ENCODE data around the gene TRANK1.
A peak's percentile ranks its signal among the peaks of the same experiment; 100 is the strongest.
"Not testable (repeated sequence)": the region's sequence is repeated elsewhere in the genome, so short reads cannot be mapped to it uniquely, and the experiment has no call there.

The TRANK1 gene

DNA sequence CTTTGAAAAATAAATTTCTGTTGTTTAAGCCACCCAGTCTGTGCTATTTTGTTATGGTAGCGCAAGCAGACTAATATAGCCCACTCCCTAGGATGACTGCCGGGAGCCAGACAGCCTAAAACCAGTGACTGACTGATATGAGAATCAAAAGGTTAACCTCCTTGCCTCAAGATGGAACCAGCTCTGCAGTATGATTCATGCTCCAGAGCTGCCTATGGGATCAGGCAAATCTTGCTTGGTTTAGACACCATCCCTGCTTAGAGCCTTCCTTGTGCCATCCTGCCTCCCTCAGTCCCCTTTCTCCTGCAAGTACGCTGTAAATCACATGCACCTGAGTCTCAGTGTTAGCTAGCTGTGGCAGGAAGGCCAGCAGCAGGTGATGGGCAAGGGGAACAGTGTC, 39.3 kb downstream of the TRANK1 start:
- in situ Hi-C loops (cut with HindIII; ENCODE audit: low pct_unique_long_range_greater_than_20kb, low sequenced_read_pairs): no loop called here
- DNase-seq (ENCODE audit: low read depth in 1 of 2, low spot score in 1 of 2): no peak
- TF ChIP-seq JUND (IDR thresholded peaks at IDR 0.05; ENCODE audit: low read depth): no peak

DNA sequence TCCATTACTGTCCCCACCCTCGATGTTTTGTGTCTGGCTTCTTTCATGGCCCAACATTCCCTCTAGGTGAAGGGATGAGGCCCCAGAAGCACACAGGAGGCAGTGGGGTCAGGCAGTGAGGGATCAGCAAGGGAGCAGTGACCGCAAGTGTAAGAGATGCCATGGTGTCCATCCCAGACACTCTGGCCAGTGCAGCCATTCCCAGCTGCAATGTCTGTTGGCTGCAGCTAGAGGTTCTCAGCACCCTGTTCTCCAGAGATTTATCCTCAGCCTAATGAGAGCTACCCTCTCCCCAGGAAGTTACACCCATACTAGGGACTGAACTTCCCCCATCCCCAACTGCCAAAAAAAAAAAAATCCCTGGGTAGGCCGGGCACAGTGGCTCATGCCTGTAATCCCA, 40.2 kb downstream of the TRANK1 start:
- no peak for TF ChIP-seq JUND (IDR thresholded peaks at IDR 0.05; ENCODE audit: low read depth)
- in situ Hi-C loops (cut with HindIII; ENCODE audit: low pct_unique_long_range_greater_than_20kb, low sequenced_read_pairs): no loop called here
- DNase-seq (ENCODE audit: low read depth in 1 of 2, low spot score in 1 of 2): peak; percentile 56 to 76

DNA sequence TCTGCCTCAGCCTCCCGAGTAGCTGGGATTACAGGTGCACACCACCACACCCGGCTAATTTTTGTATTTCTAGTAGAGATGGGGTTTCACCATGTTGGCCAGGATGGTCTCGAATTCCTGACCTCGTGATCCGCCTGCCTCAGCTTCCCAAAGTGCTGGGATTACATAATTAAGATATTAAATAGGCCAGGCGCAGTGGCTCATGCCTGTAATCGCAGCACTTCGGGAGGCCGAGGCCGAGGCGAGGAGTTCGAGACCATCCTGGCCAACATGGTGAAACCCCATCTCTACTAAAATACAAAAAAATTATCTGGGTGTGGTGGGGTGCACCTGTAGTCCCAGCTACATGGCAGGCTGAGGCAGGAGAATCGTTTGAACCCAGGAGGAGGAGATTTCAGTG, 40.8 kb downstream of the TRANK1 start:
- in situ Hi-C loops (cut with HindIII; ENCODE audit: low pct_unique_long_range_greater_than_20kb, low sequenced_read_pairs); DNase-seq (ENCODE audit: low read depth in 1 of 2, low spot score in 1 of 2): not testable (repeated sequence)

DNA sequence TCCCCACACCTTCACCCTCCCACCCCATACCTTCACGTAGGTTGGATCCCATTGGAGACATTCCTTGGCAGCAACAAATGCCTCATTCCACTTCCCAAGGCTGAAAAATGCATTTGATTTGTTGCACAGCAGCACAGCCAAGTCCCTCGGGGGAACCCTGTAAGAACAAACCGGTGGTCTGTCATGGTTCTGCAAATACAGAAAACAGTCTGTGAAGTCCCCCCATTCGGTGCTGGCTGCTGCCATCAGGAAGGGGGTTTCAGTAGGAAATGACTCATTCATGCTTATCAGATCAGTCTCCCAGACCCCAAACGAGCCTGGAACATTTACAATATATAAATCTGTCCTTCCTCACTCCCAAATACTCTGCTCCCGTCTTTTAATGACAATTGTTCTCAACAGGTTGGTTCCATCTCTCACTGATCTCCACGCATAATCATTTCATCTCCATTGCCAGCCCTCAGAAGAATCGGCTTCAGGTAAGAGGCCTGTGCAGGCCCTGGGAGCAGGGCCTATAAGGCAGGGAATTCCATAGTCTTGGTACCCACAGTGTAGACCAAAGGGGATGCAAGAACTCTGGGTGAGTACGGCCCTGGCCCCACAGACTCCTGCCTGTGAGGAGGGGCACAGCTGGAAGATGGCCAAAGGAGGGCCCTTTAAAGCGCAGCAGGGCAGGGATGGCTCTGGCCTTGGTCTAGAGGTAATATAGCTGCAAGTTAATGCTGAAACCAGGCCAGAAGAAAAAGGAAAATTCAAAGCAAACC, 41.6 kb downstream of the TRANK1 start:
- in situ Hi-C loops (cut with HindIII; ENCODE audit: low pct_unique_long_range_greater_than_20kb, low sequenced_read_pairs): no loop called here
- TF ChIP-seq JUND (IDR thresholded peaks at IDR 0.05; ENCODE audit: low read depth): no peak
- DNase-seq (ENCODE audit: low read depth in 1 of 2, low spot score in 1 of 2): no peak

DNA sequence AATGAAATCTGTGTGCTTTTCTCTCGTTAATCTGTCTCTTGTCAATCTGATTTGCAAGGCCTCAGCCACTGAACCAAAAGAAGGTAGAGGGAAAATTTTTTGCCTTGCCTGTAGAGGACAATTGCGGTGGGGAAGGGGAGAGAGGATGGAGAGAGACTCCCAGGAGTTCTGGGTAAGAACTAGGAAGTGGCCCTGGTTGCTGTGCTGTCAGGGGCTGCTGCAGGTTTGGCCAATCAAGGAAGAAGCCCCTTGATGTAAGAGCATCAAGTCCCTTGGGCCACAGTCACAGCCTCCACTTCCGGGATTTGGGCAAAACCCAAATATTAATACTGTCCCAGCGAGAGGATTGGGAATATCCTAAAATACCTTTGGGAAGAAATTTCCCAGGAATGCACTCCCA, 43.3 kb downstream of the TRANK1 start:
- in situ Hi-C loops (cut with HindIII; ENCODE audit: low pct_unique_long_range_greater_than_20kb, low sequenced_read_pairs): no loop called here
- no peak for DNase-seq (ENCODE audit: low read depth in 1 of 2, low spot score in 1 of 2)
- no peak for TF ChIP-seq JUND (IDR thresholded peaks at IDR 0.05; ENCODE audit: low read depth)

DNA sequence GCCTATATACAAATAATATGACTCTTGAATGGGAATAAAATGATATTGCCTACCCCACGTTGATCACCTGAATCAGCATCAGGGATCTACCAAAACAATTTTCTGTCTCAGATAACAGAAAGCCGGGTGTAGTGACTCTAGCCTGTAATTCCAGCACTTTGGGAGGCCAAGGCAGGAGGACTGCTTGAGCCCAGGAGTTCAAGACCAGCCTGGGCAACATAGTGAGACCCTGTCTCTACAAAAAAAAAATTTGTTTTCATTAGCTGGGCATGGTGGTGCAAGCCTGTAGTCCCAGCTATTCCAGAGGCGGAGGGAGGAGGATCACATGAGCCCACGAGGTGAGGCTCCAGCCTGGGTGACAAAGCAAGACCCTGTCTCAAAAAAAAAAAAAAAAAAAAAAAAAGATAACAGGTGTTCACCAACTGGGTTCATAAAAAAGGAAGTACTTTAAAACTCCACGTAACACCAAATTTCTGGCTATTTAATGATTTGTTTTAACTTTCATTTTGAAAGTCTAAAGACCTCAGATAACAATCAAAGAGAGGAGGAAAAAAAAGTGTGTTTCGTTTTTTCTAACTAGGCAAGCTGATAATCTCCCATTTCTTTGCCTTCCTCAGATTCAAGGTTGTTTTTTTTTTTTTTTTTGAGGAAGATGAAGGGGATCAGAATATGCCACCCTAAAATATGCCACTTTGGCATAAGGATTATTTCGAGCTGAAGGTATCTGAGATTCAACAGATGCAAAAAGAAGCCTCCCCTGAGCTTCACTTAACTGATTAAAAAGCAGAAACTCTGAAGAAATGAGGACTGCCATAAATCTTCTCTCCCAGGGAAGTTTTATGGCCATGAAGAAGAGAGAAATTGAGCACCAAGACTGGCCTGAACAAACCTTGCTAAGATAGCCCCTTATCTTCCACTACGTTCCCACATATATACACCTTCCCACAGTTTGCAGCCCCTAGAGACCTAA, 44.1 kb downstream of the TRANK1 start:
- TF ChIP-seq JUND (IDR thresholded peaks at IDR 0.05; ENCODE audit: low read depth): no peak
- DNase-seq (ENCODE audit: low read depth in 1 of 2, low spot score in 1 of 2): no peak
- in situ Hi-C loops (cut with HindIII; ENCODE audit: low pct_unique_long_range_greater_than_20kb, low sequenced_read_pairs): no loop called here

DNA sequence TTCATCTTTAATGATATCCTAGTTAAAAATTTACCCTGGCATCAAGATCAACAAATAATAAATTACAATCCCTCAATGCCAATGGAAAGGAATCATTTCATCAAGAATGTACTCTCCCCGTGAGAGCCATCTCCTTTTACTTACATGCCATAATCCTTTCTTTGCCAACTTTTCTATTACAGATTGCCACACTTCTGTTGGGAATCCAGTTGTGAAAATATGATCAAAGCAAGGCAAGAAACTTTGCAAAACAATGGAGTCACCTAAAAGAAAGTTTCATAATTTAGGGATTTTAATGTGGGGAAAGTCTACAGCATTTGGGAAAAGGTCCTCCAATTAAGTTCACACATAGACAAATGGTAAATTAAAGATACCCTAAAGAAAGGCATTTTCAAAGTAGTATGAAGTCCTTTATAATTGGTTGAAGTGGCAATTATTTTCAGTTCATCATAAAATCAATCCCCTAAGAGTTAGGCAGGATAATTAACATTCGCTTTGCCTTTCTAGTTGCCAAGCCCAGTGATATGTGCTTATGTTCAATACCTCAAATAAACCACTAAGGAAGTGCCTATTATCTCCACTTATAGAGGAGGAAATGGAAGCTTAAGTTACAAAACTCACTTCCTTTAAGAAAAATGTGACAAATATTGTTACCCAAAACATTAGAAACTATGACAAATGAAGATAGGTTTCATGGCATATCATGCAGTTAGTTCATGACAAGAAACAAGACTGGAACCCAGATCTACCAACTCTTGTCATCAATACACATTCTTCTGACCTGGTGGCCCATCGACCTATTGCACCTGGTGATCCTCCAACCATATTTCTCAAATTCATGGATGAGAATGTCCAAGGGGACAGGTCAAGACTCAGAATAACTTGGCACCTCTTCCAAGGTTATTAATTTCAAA, 49.1 kb downstream of the TRANK1 start:
- in situ Hi-C loops (cut with HindIII; ENCODE audit: low pct_unique_long_range_greater_than_20kb, low sequenced_read_pairs): no loop called here
- no peak for TF ChIP-seq JUND (IDR thresholded peaks at IDR 0.05; ENCODE audit: low read depth)
- no peak for DNase-seq (ENCODE audit: low read depth in 1 of 2, low spot score in 1 of 2)

DNA sequence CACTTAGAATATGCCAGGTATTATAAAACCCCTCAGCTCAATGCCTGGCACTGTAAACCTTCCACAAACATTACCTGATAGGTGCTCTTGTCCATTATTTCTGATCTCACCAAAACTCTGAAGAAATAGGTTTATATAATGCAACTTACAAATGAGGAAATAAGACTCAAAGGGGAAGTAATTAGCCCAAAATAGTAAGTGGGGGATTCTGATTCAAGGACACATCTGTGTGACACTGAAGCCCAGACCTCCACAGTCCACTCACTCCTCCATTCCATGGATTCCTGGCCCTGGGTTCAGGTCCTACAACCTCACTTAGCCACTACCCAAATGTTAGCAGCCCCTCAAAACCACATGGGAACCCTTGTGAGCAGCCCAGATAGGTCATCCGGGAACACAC, 49.9 kb downstream of the TRANK1 start:
- TF ChIP-seq JUND (IDR thresholded peaks at IDR 0.05; ENCODE audit: low read depth): no peak
- in situ Hi-C loops (cut with HindIII; ENCODE audit: low pct_unique_long_range_greater_than_20kb, low sequenced_read_pairs): no loop called here
- no peak for DNase-seq (ENCODE audit: low read depth in 1 of 2, low spot score in 1 of 2)

DNA sequence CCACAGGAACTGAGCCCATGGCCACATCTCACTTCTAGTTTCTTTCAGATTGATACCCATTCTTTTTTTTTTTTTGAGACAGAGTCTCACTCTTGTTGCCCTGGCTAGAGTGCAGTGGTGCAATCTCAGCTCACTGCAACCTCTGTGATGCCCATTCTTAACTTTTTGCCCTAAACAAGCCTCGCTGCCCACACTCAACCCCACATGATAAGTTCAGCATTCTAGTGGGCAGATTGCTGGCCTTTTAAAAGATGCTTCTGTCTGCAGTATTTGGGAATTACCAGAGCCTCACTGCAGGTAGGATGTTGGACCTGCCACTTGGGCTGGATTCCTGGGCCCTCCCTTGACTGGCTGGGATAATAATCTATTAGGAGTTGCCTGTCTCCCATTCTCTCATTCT, 51.0 kb downstream of the TRANK1 start:
- TF ChIP-seq JUND (IDR thresholded peaks at IDR 0.05; ENCODE audit: low read depth): no peak
- in situ Hi-C loops (cut with HindIII; ENCODE audit: low pct_unique_long_range_greater_than_20kb, low sequenced_read_pairs): no loop called here
- DNase-seq (ENCODE audit: low read depth in 1 of 2, low spot score in 1 of 2): no peak

DNA sequence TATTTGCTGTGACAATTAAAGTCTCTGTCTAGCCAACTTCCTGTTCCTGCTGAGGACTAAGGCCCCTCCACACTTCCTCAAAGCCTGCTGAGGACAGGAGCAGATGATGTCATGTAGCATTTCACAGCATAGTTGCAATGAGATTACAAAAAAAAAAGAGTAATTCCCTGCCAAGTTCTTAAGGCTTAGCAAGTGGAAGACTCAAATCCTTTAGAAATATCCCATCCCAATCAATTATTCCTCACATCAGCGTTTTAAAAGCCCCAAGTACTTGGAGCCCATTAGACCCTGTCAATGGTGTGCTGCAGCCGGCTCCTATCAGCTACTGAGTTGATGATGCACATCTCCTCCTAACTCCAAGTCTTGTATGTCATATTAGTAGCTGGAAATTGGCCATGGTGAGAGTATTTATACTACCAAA, 51.7 kb downstream of the TRANK1 start:
- in situ Hi-C loops (cut with HindIII; ENCODE audit: low pct_unique_long_range_greater_than_20kb, low sequenced_read_pairs): no loop called here
- no peak for DNase-seq (ENCODE audit: low read depth in 1 of 2, low spot score in 1 of 2)

DNA sequence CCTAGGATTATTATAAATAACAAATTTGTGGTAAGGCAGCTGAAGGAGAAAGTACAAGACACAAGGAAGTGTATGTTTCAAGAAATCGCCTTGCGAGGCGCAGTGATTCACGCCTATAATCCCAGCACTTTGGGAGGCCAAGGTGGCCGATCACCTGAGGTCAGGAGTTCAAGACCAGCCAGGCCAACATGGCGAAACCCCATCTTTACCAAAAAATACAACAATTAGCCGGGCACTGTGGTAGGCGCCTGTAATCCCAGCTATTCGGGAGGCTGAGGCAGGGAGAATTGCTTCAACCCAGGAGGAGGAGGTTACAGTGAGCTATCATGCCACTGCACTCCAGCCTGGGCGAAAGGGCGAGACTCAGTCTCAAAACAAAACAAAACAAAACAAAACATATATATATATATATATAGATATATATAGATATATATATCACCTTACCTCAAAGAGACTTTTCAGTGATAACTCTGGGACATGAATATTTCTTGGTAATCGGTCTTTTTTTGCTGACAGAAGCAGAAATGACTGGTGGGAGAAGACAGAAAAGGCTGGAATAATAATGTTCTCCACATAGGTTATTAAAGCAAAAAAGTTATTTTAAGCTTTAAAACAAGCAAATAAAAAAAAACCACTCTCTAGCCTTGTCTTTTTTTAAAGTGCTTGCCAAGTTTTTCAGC, 52.3 kb downstream of the TRANK1 start:
- no peak for DNase-seq (ENCODE audit: low read depth in 1 of 2, low spot score in 1 of 2)
- in situ Hi-C loops (cut with HindIII; ENCODE audit: low pct_unique_long_range_greater_than_20kb, low sequenced_read_pairs): no loop called here
- TF ChIP-seq JUND (IDR thresholded peaks at IDR 0.05; ENCODE audit: low read depth): no peak

More for the DNA sequence above, 51.7 kb downstream of the TRANK1 start:
- no peak for TF ChIP-seq JUND (IDR thresholded peaks at IDR 0.05; ENCODE audit: low read depth)

DNA sequence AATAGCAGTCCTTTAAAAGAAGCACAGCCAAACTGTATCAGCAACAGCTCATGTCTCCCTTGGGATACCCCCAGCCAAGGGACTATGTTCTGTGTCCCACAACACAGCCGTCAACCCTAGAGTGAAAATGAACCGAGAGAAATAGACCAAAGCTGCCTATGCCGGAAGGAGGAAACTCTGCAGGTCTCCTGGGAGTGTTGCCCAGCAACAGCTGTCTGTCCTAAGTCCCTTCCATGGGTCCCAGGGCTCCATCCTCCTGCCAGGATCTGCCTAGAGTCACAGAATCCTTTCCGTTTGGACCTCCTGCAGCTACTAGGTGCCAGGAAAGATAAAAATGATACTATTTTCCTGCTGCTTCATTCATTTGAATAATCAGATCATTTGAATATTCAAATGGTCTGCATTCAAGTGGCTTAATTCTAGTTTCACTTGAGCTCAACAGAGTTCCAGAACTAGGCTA, 53.1 kb downstream of the TRANK1 start:
- no peak for TF ChIP-seq JUND (IDR thresholded peaks at IDR 0.05; ENCODE audit: low read depth)
- in situ Hi-C loops (cut with HindIII; ENCODE audit: low pct_unique_long_range_greater_than_20kb, low sequenced_read_pairs): no loop called here
- no peak for DNase-seq (ENCODE audit: low read depth in 1 of 2, low spot score in 1 of 2)

DNA sequence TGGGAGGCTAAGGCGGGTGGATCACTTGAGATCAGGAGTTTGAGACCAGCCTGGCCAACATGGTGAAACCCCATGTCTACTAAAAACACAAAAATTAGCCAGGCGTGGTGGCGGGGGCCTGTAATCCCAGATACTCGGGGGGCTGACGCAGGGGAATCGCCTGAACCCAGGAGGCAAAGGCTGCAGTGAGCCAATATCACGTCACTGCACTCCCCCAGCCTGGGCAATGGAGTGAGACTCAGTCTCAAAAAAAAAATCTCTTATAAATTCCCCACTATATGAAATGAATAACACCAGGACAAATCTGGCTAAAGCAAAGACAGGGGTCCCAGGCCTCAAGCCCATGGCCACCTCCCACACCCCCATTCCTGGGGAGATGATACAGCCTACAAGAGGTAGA, 53.8 kb downstream of the TRANK1 start:
- in situ Hi-C loops (cut with HindIII; ENCODE audit: low pct_unique_long_range_greater_than_20kb, low sequenced_read_pairs); DNase-seq (ENCODE audit: low read depth in 1 of 2, low spot score in 1 of 2): not testable (repeated sequence)

All from T47D (cell line).